Gastroesophageal sphincter (tissue), 4 donors: ENCODE results near the gene ABCC11. TPM values are rescaled to one million over a fixed set of nuclear protein-coding genes. Genes with fewer than 3 reads are reported as not detected.

Experiments used
- ATAC-seq: fragments of 150-250 bp; one replicate; pipeline ENCODE4 v1.9.1; 2016; ENCODE audit warnings: mild to moderate bottlenecking, moderate library complexity
- H3K27ac ChIP-seq, 4 donors: fragments of 200-600 bp; sonication (generic) in 3 of 4; 1 replicate in 3 of 4; 2 replicates in 1 of 4; pipeline ENCODE4 v1.5.1; 2016 to 2019
- H3K27me3 ChIP-seq: fragments of 200-600 bp; sonication (generic); one replicate; pipeline ENCODE4 v1.5.1; 2019
- H3K36me3 ChIP-seq, 2 donors: fragments of 200-600 bp; sonication (generic); one replicate each; pipeline ENCODE4 v1.5.1; 2019; ENCODE audit warnings: control low read depth in 1 of 2
- H3K4me1 ChIP-seq, 3 donors: fragments of 200-600 bp; sonication (generic); 1 replicate in 2 of 3; 2 replicates in 1 of 3; pipeline ENCODE4 v1.5.1; 2016 to 2019; ENCODE audit warnings: control low read depth in 2 of 3
- H3K4me3 ChIP-seq, 2 donors: fragments of 200-600 bp; sonication (generic); one replicate each; pipeline ENCODE4 v1.5.1; 2019; ENCODE audit warnings: mild to moderate bottlenecking in 1 of 2, moderate library complexity in 1 of 2
- H3K9me3 ChIP-seq, 3 donors: fragments of 200-600 bp; sonication (generic); one replicate each; pipeline ENCODE4 v1.5.1; 2017 to 2019; ENCODE audit warnings: control low read depth in 2 of 3
- CTCF ChIP-seq, 4 experiments: fragments of 200-600 bp in 2 of 4; fragments of 450-650 bp in 2 of 4; sonication (generic) in 1 of 4; IDR thresholded peaks; one replicate each; pipeline ENCODE4 v1.5.1; 2017 to 2019; ENCODE audit warnings: antibody characterized with exemption in 4 of 4, mild to moderate bottlenecking in 2 of 4, moderate library complexity in 2 of 4
- EP300 ChIP-seq: sonication (generic); formaldehyde crosslinking; IDR thresholded peaks from one replicate; pipeline ENCODE4 v1.6.1; 2017; ENCODE audit warnings: antibody characterized with exemption, mild to moderate bottlenecking
- POLR2A ChIP-seq, 2 donors: fragments of 450-650 bp; IDR thresholded peaks; one replicate each; pipeline ENCODE4 v1.6.1; 2017; ENCODE audit warnings: antibody characterized with exemption in 2 of 2, mild to moderate bottlenecking in 2 of 2, moderate library complexity in 1 of 2
- POLR2AphosphoS5 ChIP-seq: sonication (generic); formaldehyde crosslinking; IDR thresholded peaks from one replicate; pipeline ENCODE4 v1.6.1; 2017; ENCODE audit warnings: antibody characterized with exemption
- WGBS, 2 donors: methylation state at CpG; one replicate each; pipeline ENCODE4 v1.1.5; 2018; ENCODE audit warnings: low coverage in 1 of 2; 5-methylcytosine and 5-hydroxymethylcytosine counted together
- total RNA-seq, 4 donors: library from RNA; depleted of rRNA; stranded (reverse); fragments of >200 nt; gene quantifications; one replicate each; pipeline ENCODE4 v1.1.0, GENCODE V29; 2016

Gene ABCC11
- total RNA-seq, 4 donors from 2014 or later = not detected

GRCh38 chr16:48131201-48131935 is 116.0 kb downstream of the ABCC11 start:
- Histone ChIP-seq H3K4me1 (no peaks in the 10 kb centered on the region), H3K27ac (no peak overlapping the region), H3K36me3 (no peaks in the 10 kb centered on the region), H3K27me3 (no peaks in the 10 kb centered on the region), H3K9me3 (no peaks in the 10 kb centered on the region), H3K4me3 (no peak overlapping the region)
- no peak for TF ChIP-seq EP300
- TF ChIP-seq POLR2A (IDR thresholded peaks at IDR 0.05) = no peak
- no peak for TF ChIP-seq CTCF (IDR thresholded peaks at IDR 0.05)
- no peak for TF ChIP-seq POLR2AphosphoS5
- 80 to 92% methylated on average over 4 of the region's 6 CpGs for WGBS, 2 donors
- no peak for ATAC-seq

- Histone ChIP-seq H3K4me3 (no peak overlapping the region), H3K36me3 (no peaks in the 10 kb centered on the region), H3K9me3 (no peaks in the 10 kb centered on the region), H3K27me3 (no peaks in the 10 kb centered on the region), H3K4me1 (no peaks in the 10 kb centered on the region), H3K27ac (no peak overlapping the region)
- no peak for ATAC-seq
- TF ChIP-seq POLR2AphosphoS5 (no peak), POLR2A (IDR thresholded peaks at IDR 0.05) (no peak), EP300 (no peak), CTCF (IDR thresholded peaks at IDR 0.05) (no peak)
- 80 to 97% methylated on average over 3 of the region's 3 CpGs for WGBS, 2 donors
Observed at GRCh38 chr16:48129926-48130325, 117.4 kb downstream of the ABCC11 start.

GRCh38 chr16:48128769-48129168 is 118.6 kb downstream of the ABCC11 start:
- Histone ChIP-seq H3K27me3 (no peaks in the 10 kb centered on the region), H3K36me3 (no peaks in the 10 kb centered on the region), H3K9me3 (no peaks in the 10 kb centered on the region), H3K27ac (no peak overlapping the region), H3K4me1 (no peaks in the 10 kb centered on the region), H3K4me3 (no peak overlapping the region)
- no peak for TF ChIP-seq CTCF (IDR thresholded peaks at IDR 0.05)
- TF ChIP-seq POLR2AphosphoS5 = no peak
- TF ChIP-seq EP300 = no peak
- TF ChIP-seq POLR2A (IDR thresholded peaks at IDR 0.05) = no peak
- 84 to 100% methylated on average over 1 to 2 of the region's 2 CpGs for WGBS, 2 donors
- ATAC-seq = no peak

- Histone ChIP-seq H3K27ac (no peak overlapping the region), H3K27me3 (no peaks in the 10 kb centered on the region), H3K4me1 (no peaks in the 10 kb centered on the region), H3K9me3 (no peaks in the 10 kb centered on the region), H3K4me3 (no peak overlapping the region), H3K36me3 (no peaks in the 10 kb centered on the region)
- ATAC-seq = no peak
- TF ChIP-seq POLR2AphosphoS5 (no peak), POLR2A (IDR thresholded peaks at IDR 0.05) (no peak), CTCF (IDR thresholded peaks at IDR 0.05) (no peak), EP300 (no peak)
- 17 to 25% methylated on average over 1 to 6 of the region's 13 CpGs for WGBS, 2 donors
Observed at GRCh38 chr16:48126801-48127644, 120.3 kb downstream of the ABCC11 start.
